ENCODE data around the gene SNX3. TPM values are rescaled to one million over a fixed set of nuclear protein-coding genes. Genes with fewer than 3 reads are reported as not detected.

Gene SNX3
- total RNA-seq, 2 experiments from 2014 or later, result 59.9 to 65.7 TPM

DNA sequence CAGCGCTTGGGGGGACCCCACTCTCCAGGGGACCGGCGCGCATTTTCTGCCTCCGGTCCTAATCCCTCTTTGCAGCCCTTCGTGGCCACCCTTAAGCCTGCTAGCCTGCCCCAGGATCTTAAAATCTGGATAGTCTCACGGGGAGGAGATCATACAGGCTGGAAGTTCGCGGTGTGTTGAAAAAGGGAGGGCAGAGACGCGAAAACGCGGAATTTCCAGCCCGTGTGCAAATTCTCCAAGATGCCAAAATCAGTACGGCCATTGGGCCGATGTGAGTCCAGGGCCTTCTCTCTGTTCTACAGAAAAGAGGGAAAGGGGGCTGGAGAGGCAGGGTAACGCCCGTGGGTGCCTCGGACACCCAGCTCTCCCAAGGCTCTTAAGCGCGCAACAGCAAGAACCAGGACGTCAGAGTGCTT lies 85.7 kb downstream of the SNX3 start:
- Mint-ChIP-seq H3K4me3 (peak overlapping the region; percentile 41), H3K4me1 (ENCODE audit: low read depth) (peaks cover 16% of the 10 kb centered on the region), H3K27me3 (ENCODE audit: low read depth) (peaks cover 76% of the 10 kb centered on the region), H3K9me3 (no peaks in the 10 kb centered on the region), H3K36me3 (ENCODE audit: low read depth) (no peaks in the 10 kb centered on the region), H3K27ac (no peak overlapping the region)
- intact Hi-C loops (cut with micrococcal nuclease), result loop anchor here (2.0 to 10.0 kb wide), 2 partner anchors 318 to 350 kb away; no protein-coding TSS in a partner anchor
- CTCF ChIA-PET, result interaction anchor here (0.8 to 1.6 kb wide), 4 partner anchors 16 to 353 kb away, joined by 4 to 10 read pairs (median 6); no protein-coding TSS in a partner anchor
- no peak for DNase-seq

DNA sequence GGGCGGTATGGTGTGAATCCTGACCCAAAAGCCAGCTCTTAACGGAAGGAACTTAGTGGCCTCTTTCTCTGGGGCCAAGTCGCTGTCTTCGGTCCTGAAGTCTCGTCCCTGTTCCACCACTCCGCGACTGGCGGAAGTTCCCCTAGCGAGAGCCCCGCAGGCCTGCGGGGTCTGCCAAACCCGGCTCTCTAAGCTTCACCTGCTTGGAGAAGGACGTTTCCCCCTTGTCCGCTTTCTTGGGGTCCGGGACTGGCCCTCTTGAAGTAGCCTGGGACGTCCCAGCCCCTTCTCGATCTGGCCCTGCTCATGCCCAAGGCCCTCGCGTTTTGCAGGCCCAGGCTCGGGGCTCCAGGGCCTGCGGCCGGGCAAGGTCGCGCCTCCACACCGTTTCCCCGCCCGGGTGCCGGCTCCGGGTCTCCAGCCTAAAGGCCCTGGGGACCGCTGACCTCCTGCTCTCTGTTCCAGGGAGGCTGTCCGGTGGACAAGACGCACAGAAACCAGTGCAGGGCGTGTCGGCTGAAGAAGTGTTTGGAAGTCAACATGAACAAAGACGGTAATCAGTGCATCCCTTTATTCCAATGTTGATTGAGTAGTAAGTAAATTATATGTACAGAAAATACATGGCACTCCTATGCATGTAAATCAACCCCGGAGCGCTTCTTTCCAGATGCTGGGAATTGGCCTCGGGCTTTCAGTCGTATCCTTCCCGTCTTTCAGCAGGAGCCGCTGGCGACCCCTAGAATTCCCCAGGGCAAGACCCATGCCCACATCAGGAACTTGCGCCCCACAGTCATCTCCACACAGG lies 86.3 kb downstream of the SNX3 start:
- peak; percentile 57 for DNase-seq
- peaks cover 21% of the 10 kb centered on the region for H3K4me1 Mint-ChIP-seq (ENCODE audit: low read depth)
- H3K27ac Mint-ChIP-seq, result no peak overlapping the region
- intact Hi-C loops (cut with micrococcal nuclease), result loop anchor here (2.0 to 10.0 kb wide), 2 partner anchors 318 to 350 kb away; no protein-coding TSS in a partner anchor
- no peak overlapping the region for H3K4me3 Mint-ChIP-seq
- H3K36me3 Mint-ChIP-seq (ENCODE audit: low read depth), result no peaks in the 10 kb centered on the region
- H3K9me3 Mint-ChIP-seq, result no peaks in the 10 kb centered on the region
- H3K27me3 Mint-ChIP-seq (ENCODE audit: low read depth), result peaks cover 76% of the 10 kb centered on the region
- CTCF ChIA-PET, result interaction anchor here (1.2 to 1.4 kb wide), 2 partner anchors 318 to 354 kb away, joined by 4 to 10 read pairs; no protein-coding TSS in a partner anchor

DNA sequence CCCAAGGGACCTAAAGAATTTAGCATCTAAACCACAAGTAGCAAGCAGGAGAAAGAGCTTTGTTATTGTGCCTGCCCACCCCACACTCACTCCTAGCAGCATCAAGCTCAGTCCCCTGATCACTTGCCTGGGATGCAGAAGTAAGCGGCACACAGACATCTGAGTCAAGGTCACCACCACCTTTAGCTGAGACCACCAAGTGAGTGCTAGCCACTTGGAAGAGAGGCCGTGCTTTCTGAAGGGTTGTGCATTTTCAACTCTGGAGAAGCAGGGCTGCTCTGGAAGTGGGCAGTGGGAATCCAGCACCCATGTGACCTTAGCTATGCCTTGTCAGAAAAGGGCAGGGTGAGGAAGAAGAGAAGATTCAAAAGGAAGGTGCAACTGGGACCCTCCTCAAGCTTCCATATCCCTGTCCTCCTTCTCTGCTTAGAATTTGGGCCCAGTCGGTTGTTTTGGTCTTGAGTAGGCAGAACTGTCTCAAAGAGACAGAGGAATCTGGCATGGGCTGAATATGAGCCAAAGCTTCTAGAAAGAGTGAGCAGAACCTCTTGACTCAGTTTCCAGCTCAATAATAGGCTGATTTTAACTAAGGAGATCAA lies 88.8 kb downstream of the SNX3 start:
- CTCF ChIA-PET, result interaction anchor here (1.0 to 1.8 kb wide), 4 partner anchors 11 to 321 kb away, joined by 3 to 4 read pairs (median 4); no protein-coding TSS in a partner anchor
- no peaks in the 10 kb centered on the region for H3K9me3 Mint-ChIP-seq
- peaks cover 81% of the 10 kb centered on the region for H3K27me3 Mint-ChIP-seq (ENCODE audit: low read depth)
- no peaks in the 10 kb centered on the region for H3K36me3 Mint-ChIP-seq (ENCODE audit: low read depth)
- no peak for DNase-seq
- no peak overlapping the region for H3K4me3 Mint-ChIP-seq
- intact Hi-C loops (cut with micrococcal nuclease), result loop anchor here (10.0 kb wide), 1 partner anchor 353 kb away; no protein-coding TSS in a partner anchor
- H3K4me1 Mint-ChIP-seq (ENCODE audit: low read depth), result peaks cover 40% of the 10 kb centered on the region
- H3K27ac Mint-ChIP-seq, result no peak overlapping the region

DNA sequence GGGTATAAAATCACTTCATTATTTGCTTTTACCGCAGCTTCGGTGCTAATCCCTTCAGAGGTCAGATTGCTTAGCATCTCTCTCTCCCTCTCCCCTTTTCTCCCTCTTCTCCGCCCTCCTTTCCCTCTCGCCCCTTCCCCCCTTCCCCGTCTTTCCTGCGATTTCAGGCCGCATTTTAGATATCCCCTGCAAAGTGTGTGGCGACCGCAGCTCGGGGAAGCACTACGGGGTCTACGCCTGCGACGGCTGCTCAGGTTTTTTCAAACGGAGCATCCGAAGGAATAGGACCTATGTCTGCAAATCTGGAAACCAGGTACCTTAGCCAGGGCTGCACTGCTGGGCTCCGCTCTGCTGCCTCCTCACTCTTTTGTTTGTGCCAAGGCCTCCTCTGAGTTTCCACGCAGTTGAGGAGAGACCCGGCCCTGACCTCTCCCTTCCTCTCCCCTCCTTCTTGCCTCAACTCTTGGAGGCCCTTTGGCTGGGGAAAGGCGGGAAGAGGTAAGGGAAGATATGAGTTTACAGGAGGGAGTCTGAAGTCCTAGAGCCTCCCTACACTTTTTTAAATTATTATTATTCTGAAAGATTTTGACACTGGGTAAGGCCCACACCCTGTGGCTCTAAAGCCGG lies 89.4 kb downstream of the SNX3 start:
- H3K27me3 Mint-ChIP-seq (ENCODE audit: low read depth), result peaks cover 79% of the 10 kb centered on the region
- no peak overlapping the region for H3K4me3 Mint-ChIP-seq
- CTCF ChIA-PET, result interaction anchor here (1.0 to 1.8 kb wide), 4 partner anchors 10 to 321 kb away, joined by 3 to 4 read pairs (median 3); no protein-coding TSS in a partner anchor
- peaks cover 43% of the 10 kb centered on the region for H3K4me1 Mint-ChIP-seq (ENCODE audit: low read depth)
- no peaks in the 10 kb centered on the region for H3K9me3 Mint-ChIP-seq
- H3K36me3 Mint-ChIP-seq (ENCODE audit: low read depth), result no peaks in the 10 kb centered on the region
- intact Hi-C loops (cut with micrococcal nuclease), result loop anchor here (10.0 kb wide), 1 partner anchor 353 kb away; no protein-coding TSS in a partner anchor
- DNase-seq, result no peak
- no peak overlapping the region for H3K27ac Mint-ChIP-seq

DNA sequence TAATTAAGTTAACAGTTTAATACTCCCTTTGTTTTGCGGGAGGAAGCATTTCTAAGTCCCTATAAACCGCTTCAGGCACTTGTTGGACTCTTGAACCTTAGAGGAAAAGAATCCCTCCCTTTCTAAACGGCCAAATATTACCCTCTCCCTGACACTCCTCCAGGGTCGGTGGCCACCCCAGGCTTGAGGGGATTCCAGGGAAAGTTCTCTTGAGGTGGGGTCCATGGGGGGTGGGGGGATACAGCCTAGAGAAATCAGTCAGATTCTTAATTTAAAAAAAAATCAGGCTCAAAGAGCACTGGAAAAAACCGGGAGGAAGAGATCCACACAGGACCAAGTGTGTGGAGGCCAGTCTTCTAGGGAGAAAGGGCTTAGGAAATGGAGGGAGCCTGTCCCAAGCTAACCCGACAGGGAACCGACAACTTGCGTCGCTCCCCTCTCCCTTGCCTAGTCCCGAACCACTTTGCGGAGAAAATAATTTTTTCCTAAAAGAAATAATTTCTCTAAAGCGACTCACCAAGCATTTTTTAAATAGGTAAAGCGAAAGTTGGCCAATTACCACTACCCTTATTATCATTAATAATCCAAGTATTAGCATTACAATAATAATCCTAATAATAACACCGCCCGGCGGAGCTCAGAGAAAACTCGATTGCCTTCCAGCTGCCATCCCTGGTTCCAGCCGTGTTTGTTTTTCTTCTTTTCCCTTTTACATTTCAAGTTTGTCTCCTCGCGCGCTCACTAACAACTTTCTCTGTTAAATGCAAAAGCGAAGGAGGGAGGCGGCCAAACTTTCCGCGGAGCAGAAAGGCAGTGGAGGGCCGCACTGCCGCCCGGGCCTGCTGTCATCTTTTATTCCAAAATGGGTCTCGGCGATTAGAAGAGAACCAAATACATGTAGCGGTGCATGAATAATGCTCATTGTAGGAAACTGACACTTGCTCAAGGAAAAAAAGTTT lies 90.2 kb downstream of the SNX3 start:
- H3K9me3 Mint-ChIP-seq, result no peaks in the 10 kb centered on the region
- CTCF ChIA-PET, result interaction anchor here (1.2 kb wide), 1 partner anchor 13 kb away, joined by 3 read pairs; no protein-coding TSS in a partner anchor
- peaks cover 79% of the 10 kb centered on the region for H3K27me3 Mint-ChIP-seq (ENCODE audit: low read depth)
- H3K36me3 Mint-ChIP-seq (ENCODE audit: low read depth), result no peaks in the 10 kb centered on the region
- intact Hi-C loops (cut with micrococcal nuclease), result loop anchor here (10.0 kb wide), 1 partner anchor 354 kb away; no protein-coding TSS in a partner anchor
- DNase-seq, result no peak
- H3K27ac Mint-ChIP-seq, result no peak overlapping the region
- H3K4me3 Mint-ChIP-seq, result no peak overlapping the region
- peaks cover 44% of the 10 kb centered on the region for H3K4me1 Mint-ChIP-seq (ENCODE audit: low read depth)

DNA sequence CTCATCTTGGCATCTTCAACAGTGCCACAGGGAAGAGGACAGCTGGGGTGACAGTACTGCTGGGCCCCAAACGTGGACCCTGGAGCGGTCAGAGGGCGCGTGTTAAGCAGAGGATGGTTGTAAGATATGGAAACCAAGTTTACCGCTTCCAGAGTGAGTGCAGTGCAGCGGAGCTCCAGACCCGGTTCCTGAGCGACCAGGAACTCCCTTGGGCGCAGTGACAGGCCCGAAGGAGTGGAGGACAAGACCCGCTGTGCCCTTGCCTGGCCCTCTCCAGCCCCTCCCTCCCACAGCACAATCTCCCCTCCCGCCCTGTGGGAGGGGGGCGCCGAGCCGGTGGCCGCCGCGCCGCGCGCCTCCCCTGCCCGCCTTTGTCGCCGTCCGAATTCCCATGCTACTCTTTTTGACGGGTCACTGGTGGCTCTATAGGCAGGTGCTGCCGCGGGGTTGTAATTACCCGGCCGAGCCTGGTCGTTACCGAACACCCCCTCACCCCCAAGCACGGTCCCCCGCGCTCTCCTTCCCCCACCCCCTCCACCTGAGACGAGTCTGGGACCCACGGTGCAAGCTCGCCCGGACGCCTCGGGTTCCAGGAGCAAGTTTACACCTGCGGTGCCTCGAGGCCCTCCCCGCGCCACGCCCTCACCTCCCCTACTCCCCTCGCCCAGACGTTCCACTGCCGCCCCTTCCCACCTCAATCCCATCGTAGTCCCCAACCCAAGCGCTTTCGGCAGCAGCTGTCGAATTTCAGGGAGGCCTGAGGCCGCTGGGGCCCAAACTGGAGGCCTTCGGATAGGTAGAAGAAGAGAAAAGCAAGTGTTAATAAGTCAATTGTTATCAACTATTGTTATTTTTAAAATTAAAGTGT lies 91.1 kb downstream of the SNX3 start:
- Mint-ChIP-seq H3K36me3 (ENCODE audit: low read depth) (no peaks in the 10 kb centered on the region), H3K27me3 (ENCODE audit: low read depth) (peaks cover 80% of the 10 kb centered on the region), H3K4me3 (peak overlapping the region; percentile 43), H3K9me3 (no peaks in the 10 kb centered on the region), H3K27ac (no peak overlapping the region), H3K4me1 (ENCODE audit: low read depth) (peaks cover 44% of the 10 kb centered on the region)
- CTCF ChIA-PET, result interaction anchor here (0.6 to 1.4 kb wide), 4 partner anchors 12 to 1472 kb away, joined by 3 to 4 read pairs (median 3); no protein-coding TSS in a partner anchor
- intact Hi-C loops (cut with micrococcal nuclease), result loop anchor here (5.0 to 10.0 kb wide), 2 partner anchors 192 to 355 kb away; no protein-coding TSS in a partner anchor
- DNase-seq, result no peak

DNA sequence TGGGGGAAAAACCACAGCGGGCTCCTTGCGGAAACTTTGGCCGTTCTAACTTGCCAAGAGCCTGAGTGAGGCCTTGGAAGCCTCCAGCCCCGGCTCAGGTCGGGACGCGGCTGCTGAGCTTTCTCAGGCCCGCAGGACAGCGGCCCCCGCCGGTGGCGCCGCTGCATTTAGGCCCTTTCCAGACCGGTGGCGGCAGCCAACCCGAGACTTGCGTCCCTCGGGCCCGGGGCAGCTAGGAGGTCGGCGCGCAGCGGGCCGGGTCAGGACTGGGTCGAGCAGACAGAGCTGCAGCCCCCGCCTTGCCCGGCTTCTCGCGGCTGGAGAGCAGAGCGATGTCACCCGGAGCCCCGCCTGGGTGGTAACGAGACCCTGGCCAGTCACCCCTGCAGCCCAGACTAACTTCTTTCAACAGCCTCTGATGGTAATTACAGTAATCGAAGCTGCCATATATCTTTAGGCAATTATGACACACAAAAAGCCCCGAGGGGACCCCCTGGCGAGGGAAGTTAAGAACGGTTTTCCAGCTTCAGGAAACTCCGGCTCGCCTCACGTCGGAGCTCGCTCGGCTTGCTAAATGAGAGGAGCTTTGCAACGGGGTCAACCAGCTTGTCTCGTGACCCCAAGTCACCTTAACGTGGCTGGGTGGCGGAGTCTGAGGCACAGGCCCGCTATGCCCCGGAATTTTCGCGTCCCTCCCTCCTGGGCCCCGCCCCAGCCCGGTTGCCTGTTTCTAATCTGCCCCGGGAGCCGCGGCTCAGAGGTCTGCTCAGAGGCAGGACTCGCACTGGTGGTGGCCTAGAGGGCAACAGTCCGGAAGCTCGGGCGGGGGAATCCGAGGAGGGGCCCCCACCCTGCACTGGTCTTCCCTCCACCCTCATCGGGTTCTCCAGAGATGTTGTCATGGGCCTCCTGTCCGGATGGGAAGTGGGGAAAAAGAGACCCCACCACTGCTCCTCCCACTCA lies 92.1 kb downstream of the SNX3 start:
- Mint-ChIP-seq H3K27me3 (ENCODE audit: low read depth) (peaks cover 84% of the 10 kb centered on the region), H3K4me3 (peak overlapping the region; percentile 43), H3K27ac (no peak overlapping the region), H3K4me1 (ENCODE audit: low read depth) (peaks cover 44% of the 10 kb centered on the region), H3K9me3 (no peaks in the 10 kb centered on the region), H3K36me3 (ENCODE audit: low read depth) (no peaks in the 10 kb centered on the region)
- DNase-seq, result peak; percentile 33
- CTCF ChIA-PET, result interaction anchor here (0.6 to 1.4 kb wide), 3 partner anchors 54 to 1471 kb away, joined by 3 to 4 read pairs (median 3); no protein-coding TSS in a partner anchor
- intact Hi-C loops (cut with micrococcal nuclease), result loop anchor here (1.0 to 5.0 kb wide), 2 partner anchors 52 to 191 kb away; no protein-coding TSS in a partner anchor

DNA sequence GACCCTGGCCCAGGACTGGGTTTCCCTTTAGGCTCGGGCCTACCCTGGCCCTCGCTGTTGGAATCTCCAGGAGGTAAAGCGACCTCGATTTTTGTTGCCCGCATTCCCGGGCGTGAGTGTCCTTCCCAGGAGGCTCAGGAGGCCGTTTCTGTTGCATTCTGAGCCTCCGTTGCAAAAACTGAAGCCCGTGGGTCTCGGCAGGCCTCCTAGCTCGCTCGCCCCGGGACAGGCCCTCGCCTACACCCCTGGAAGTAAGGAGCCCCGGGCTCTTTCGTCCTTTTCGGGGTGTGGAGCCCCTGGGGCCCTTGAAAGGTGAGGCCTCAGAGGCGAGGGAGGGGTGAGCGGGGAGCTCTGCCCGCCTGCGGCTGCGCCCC lies 92.8 kb downstream of the SNX3 start:
- DNase-seq, result no peak
- H3K9me3 Mint-ChIP-seq, result no peaks in the 10 kb centered on the region
- H3K4me3 Mint-ChIP-seq, result peak overlapping the region; percentile 46

DNA sequence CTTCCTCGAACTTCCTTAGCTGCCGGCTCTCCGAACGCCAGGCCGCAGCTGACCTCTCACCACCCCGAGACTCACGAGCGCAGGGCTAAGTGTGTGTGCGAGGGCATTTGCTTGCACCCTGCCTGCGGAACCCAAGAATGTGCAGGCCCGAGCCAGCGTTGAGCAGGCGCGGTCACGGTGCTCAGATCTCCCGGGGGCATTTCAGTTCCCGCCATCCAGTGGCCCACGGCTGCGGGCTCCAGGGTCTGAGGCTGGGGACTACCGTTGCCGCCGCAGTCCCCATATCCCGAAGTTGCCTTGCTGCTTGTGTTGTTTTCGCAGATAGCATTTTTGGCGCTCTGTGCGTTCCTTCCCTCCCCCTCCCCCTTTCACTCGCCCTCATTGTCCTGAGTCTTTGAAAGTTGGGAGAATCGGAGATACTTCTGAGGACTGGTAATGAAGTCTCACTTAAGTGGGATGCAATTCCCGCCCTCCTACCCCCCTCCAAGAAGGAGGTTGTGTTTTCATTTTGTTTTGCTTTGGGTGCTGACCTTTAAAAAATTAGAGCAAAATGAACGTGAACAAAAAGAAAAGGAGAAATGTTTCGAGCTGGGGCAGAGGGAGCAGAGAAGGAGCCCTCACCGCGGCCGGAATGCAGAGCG lies 93.3 kb downstream of the SNX3 start:
- CTCF ChIA-PET, result no interaction called here
- H3K36me3 Mint-ChIP-seq (ENCODE audit: low read depth), result no peaks in the 10 kb centered on the region
- intact Hi-C loops (cut with micrococcal nuclease), result loop anchor here (1.0 to 5.0 kb wide), 2 partner anchors 51 to 190 kb away; no protein-coding TSS in a partner anchor
- H3K9me3 Mint-ChIP-seq, result no peaks in the 10 kb centered on the region
- H3K27me3 Mint-ChIP-seq (ENCODE audit: low read depth), result peaks cover 88% of the 10 kb centered on the region
- H3K27ac Mint-ChIP-seq, result no peak overlapping the region
- peaks cover 44% of the 10 kb centered on the region for H3K4me1 Mint-ChIP-seq (ENCODE audit: low read depth)
- H3K4me3 Mint-ChIP-seq, result peak overlapping the region; percentile 46
- no peak for DNase-seq

More for the DNA sequence above, 92.8 kb downstream of the SNX3 start:
- CTCF ChIA-PET, result no interaction called here
- H3K27me3 Mint-ChIP-seq (ENCODE audit: low read depth), result peaks cover 88% of the 10 kb centered on the region
- no peaks in the 10 kb centered on the region for H3K36me3 Mint-ChIP-seq (ENCODE audit: low read depth)
- no peak overlapping the region for H3K27ac Mint-ChIP-seq
- peaks cover 44% of the 10 kb centered on the region for H3K4me1 Mint-ChIP-seq (ENCODE audit: low read depth)
- intact Hi-C loops (cut with micrococcal nuclease), result loop anchor here (1.0 to 5.0 kb wide), 2 partner anchors 52 to 191 kb away; no protein-coding TSS in a partner anchor

Measured in activated naive CD4-positive, alpha-beta T cell treated with anti-CD3 and anti-CD28 coated beads for 36 hours (primary cell).